ENCODE data around the gene APPL2.

DNA sequence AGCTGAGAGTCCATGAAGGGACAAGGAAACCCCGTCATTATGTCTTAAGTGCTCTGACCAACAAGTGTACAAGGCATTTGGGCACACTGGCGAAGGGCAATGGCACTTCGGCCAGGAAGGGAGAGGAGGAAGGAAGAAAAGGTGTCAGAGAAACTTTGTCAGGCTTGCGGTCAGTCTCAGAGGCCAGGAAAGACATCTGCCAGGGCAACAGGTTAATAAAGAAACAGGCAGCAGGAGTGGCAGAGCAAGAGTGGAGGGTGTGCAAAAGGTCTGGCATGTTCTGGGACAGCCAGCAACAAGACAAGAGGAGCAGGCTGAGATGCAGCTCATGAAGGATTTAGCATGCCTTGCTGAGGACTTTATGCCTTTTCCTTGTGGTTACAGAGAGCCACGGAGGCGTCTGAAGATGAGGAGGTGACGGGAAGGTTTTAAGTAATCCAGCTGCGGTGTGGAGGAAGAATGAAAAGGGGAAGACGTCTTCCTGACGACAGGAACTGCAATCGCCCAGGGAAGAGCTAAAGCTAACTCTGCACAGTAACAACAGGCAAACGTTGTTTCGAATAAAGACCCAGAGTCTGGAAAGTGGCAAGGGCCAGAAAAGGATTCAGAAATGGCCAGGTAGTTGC lies 13.1 kb downstream of the APPL2 start:
- TF ChIP-seq, protein P1, sequence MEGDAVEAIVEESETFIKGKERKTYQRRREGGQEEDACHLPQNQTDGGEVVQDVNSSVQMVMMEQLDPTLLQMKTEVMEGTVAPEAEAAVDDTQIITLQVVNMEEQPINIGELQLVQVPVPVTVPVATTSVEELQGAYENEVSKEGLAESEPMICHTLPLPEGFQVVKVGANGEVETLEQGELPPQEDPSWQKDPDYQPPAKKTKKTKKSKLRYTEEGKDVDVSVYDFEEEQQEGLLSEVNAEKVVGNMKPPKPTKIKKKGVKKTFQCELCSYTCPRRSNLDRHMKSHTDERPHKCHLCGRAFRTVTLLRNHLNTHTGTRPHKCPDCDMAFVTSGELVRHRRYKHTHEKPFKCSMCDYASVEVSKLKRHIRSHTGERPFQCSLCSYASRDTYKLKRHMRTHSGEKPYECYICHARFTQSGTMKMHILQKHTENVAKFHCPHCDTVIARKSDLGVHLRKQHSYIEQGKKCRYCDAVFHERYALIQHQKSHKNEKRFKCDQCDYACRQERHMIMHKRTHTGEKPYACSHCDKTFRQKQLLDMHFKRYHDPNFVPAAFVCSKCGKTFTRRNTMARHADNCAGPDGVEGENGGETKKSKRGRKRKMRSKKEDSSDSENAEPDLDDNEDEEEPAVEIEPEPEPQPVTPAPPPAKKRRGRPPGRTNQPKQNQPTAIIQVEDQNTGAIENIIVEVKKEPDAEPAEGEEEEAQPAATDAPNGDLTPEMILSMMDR (IDR thresholded peaks at IDR 0.05) = no peak
- no peak for TF ChIP-seq POLR2A (IDR thresholded peaks at IDR 0.05)

Measured in right lobe of liver (tissue), 4 donors.